Mesenchymal stem cell (in vitro differentiated cells and primary cell): Measurements from ENCODE around the gene MPL.
A peak's percentile ranks its signal among the peaks of the same experiment; 100 is the strongest.

Experiments
- DNase-seq: peaks from one replicate; pipeline ENCODE4 v3.0.0-alpha.2; 2013
- H2AFZ ChIP-seq: one replicate; pipeline ENCODE4 v1.6.1; 2013; ENCODE audit warnings: low read depth, mild to moderate bottlenecking, control low read depth, inconsistent platforms, low read length, moderate library complexity
- H2AK5ac ChIP-seq: 2 replicates; pipeline ENCODE4 v1.6.1; 2013; ENCODE audit warnings: low read length, moderate library complexity, mild to moderate bottlenecking, inconsistent platforms; ENCODE audit not compliant: severe bottlenecking
- H2BK120ac ChIP-seq: one replicate; pipeline ENCODE4 v1.6.1; 2013; ENCODE audit warnings: low read depth, mild to moderate bottlenecking, inconsistent platforms, low read length, moderate library complexity
- H2BK12ac ChIP-seq, 2 experiments: one replicate each; pipeline ENCODE4 v1.6.1; 2013; ENCODE audit warnings: inconsistent platforms in 2 of 2, low read length in 2 of 2, mild to moderate bottlenecking in 2 of 2, moderate library complexity in 2 of 2, control low read depth in 1 of 2
- H2BK15ac ChIP-seq: one replicate; pipeline ENCODE4 v1.6.1; 2013; ENCODE audit warnings: mild to moderate bottlenecking, low read depth, inconsistent platforms; ENCODE audit not compliant: poor library complexity, severe bottlenecking
- H2BK5ac ChIP-seq: 2 replicates; pipeline ENCODE4 v1.6.1; 2013; ENCODE audit warnings: low read depth, mild to moderate bottlenecking, low read length, control low read depth, inconsistent platforms; ENCODE audit not compliant: poor library complexity, severe bottlenecking
- H3K14ac ChIP-seq, 2 experiments: one replicate each; pipeline ENCODE4 v1.6.1; 2013; ENCODE audit warnings: inconsistent platforms in 2 of 2, low read length in 2 of 2, control low read depth in 1 of 2, mild to moderate bottlenecking in 1 of 2, moderate library complexity in 1 of 2
- H3K18ac ChIP-seq, 2 experiments: one replicate each; pipeline ENCODE4 v1.6.1; 2013; ENCODE audit warnings: inconsistent platforms in 2 of 2, low read length in 2 of 2, control low read depth in 1 of 2, low read depth in 1 of 2, mild to moderate bottlenecking in 1 of 2
- H3K23ac ChIP-seq, 2 experiments: one replicate each; pipeline ENCODE4 v1.6.1; 2013; ENCODE audit warnings: inconsistent platforms in 2 of 2, low read length in 2 of 2, mild to moderate bottlenecking in 2 of 2, moderate library complexity in 2 of 2, control low read depth in 1 of 2
- H3K27ac ChIP-seq: 2 replicates; pipeline ENCODE4 v1.5.1; 2013; ENCODE audit warnings: mild to moderate bottlenecking, moderate library complexity, low read length, control low read depth, inconsistent platforms; ENCODE audit not compliant: poor library complexity, severe bottlenecking
- H3K27me3 ChIP-seq, 2 experiments: 2 replicates each; pipeline versions ENCODE4 v1.6.1 to v1.7.0; 2013; ENCODE audit warnings: low read length in 2 of 2, mild to moderate bottlenecking in 2 of 2, moderate library complexity in 2 of 2, control low read depth in 1 of 2, inconsistent platforms in 1 of 2; ENCODE audit not compliant: control insufficient read depth in 1 of 2, insufficient read depth in 1 of 2
- H3K36me3 ChIP-seq, 2 experiments: 2 replicates each; pipeline versions ENCODE4 v1.6.1 to v1.7.0; 2013; ENCODE audit warnings: low read length in 2 of 2, control low read depth in 1 of 2, inconsistent platforms in 1 of 2, low read depth in 1 of 2, mild to moderate bottlenecking in 1 of 2; ENCODE audit not compliant: insufficient read depth in 2 of 2, control insufficient read depth in 1 of 2
- H3K4ac ChIP-seq, 2 experiments: one replicate each; pipeline ENCODE4 v1.6.1; 2013; ENCODE audit warnings: inconsistent platforms in 2 of 2, low read length in 2 of 2, mild to moderate bottlenecking in 2 of 2, moderate library complexity in 2 of 2, control low read depth in 1 of 2, low read depth in 1 of 2
- H3K4me1 ChIP-seq: 2 replicates; pipeline ENCODE4 v1.6.1; 2013; ENCODE audit warnings: low read depth, low read length, control low read depth; ENCODE audit not compliant: control insufficient read depth, insufficient read depth
- H3K4me2 ChIP-seq: 2 replicates; pipeline ENCODE4 v1.6.1; 2013; ENCODE audit warnings: low read length, mild to moderate bottlenecking, inconsistent platforms; ENCODE audit not compliant: poor library complexity, severe bottlenecking
- H3K4me3 ChIP-seq, 2 experiments: 2 replicates each; pipeline versions ENCODE4 v1.5.1 to v1.7.0; 2013; ENCODE audit warnings: low read length in 2 of 2, mild to moderate bottlenecking in 2 of 2, control low read depth in 1 of 2, low read depth in 1 of 2; ENCODE audit not compliant: insufficient read depth in 1 of 2
- H3K79me1 ChIP-seq: replicated peaks from 2 replicates; pipeline ENCODE4 v1.6.1; 2013; ENCODE audit warnings: mild to moderate bottlenecking, control low read depth, low read length, inconsistent platforms; ENCODE audit not compliant: poor library complexity, severe bottlenecking
- H3K9ac ChIP-seq: 2 replicates; pipeline ENCODE4 v1.7.0; 2013; ENCODE audit warnings: mild to moderate bottlenecking, low read length, moderate library complexity
- H3K9me3 ChIP-seq: 2 replicates; pipeline ENCODE4 v1.7.0; 2013; ENCODE audit warnings: mild to moderate bottlenecking, low read length; ENCODE audit not compliant: control insufficient read depth
- H4K8ac ChIP-seq: one replicate; pipeline ENCODE4 v1.6.1; 2013; ENCODE audit warnings: inconsistent platforms, mild to moderate bottlenecking, low read length, moderate library complexity
- H4K91ac ChIP-seq: one replicate; pipeline ENCODE4 v1.6.1; 2013; ENCODE audit warnings: mild to moderate bottlenecking, low read length, inconsistent platforms
- WGBS: methylation state at CpG from one replicate; pipeline ENCODE4 v1.1.7; 2013; ENCODE audit warnings: mixed read lengths; 5-methylcytosine and 5-hydroxymethylcytosine counted together

Gene MPL

DNA sequence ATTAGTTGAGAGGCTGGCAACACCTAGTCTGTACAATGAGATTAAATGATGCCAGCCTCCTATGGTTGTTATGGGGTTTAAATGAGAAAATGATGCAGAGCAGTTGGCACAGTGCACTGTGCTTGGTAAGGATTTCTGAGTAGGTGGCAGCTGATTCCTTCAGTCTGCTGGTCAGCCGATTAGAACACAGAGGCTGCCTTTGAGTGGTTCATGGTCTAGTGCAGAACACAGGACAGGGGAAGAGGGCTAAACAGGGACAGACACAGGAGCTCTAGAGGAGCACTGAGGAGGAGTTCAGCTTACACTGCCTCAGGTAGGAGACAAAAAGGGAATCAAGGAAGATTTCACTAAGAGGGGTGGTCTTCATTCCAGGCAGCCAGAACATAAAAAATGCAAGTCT, 35.4 kb upstream of the MPL start:
- Histone ChIP-seq H3K36me3 (no peaks in the 10 kb centered on the region), H3K4me3 (no peak overlapping the region), H2BK12ac (no peak overlapping the region), H4K91ac (no peak overlapping the region), H2BK15ac (no peak overlapping the region), H3K4me2 (no peak overlapping the region), H2AFZ (no peak overlapping the region), H3K18ac (no peak overlapping the region), H3K9ac (no peak overlapping the region), H3K27me3 (peaks cover 2 to 3% of the 10 kb centered on the region in 2 experiments), H3K9me3 (no peaks in the 10 kb centered on the region), H3K23ac (no peak overlapping the region), H3K27ac (no peak overlapping the region), H2BK5ac (no peak overlapping the region), H2BK120ac (no peak overlapping the region), H3K79me1 (no peaks in the 10 kb centered on the region), H2AK5ac (no peak overlapping the region), H4K8ac (no peak overlapping the region), H3K14ac (no peak overlapping the region), H3K4me1 (peaks cover under 1% of the 10 kb centered on the region), H3K4ac (no peak overlapping the region)
- WGBS = 100% methylated on average over 1 of the region's 1 CpG
- DNase-seq = no peak

DNA sequence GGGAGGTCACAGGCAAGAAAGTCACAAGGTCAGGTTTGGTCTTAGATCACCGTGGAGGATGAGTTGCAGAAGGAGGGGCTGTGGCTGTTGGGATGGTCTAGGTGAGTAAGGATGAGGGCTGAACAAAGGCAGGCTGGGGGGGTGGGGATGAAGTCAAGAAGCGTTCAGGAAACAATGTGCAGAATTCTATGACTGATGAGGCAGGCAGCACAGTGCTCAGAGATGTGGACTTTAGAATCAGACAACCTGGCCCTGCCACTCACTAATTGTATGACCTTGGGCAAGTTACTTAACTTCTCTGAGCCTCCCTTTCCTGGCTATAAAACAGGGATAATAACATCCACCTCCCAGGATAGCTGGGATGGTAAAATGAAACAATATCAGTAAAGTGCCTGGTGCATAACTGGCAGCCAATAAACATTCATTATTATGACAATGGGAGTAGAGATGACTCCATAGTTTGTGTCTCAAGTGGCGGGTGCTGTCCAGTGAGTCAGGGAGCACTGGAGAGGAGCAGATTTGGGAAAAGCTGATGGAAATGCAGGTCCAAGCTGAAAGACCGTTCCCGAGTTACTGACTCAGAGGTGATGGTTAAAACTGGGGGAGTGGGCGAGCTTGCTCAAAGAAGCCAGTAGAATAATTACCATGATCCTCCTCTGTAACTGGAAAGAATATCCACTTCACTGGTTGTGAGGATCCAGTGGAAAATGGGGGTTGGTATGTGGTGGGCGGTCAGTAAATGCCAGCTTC, 34.7 kb upstream of the MPL start:
- H3K14ac ChIP-seq = no peak overlapping the region

GRCh38 chr1:43303471-43304313, 33.9 kb upstream of the MPL start:
- no peak for DNase-seq
- Histone ChIP-seq H3K23ac (no peak overlapping the region), H3K4ac (no peak overlapping the region), H4K91ac (no peak overlapping the region), H2BK12ac (no peak overlapping the region), H2BK15ac (no peak overlapping the region), H3K27ac (no peak overlapping the region), H4K8ac (no peak overlapping the region), H3K27me3 (peaks cover 3 to 5% of the 10 kb centered on the region in 2 experiments), H3K36me3 (no peaks in the 10 kb centered on the region), H3K9me3 (no peaks in the 10 kb centered on the region), H3K4me3 (no peak overlapping the region), H3K4me1 (no peaks in the 10 kb centered on the region), H3K14ac (no peak overlapping the region), H3K79me1 (no peaks in the 10 kb centered on the region), H3K18ac (no peak overlapping the region), H2AFZ (no peak overlapping the region), H2BK5ac (no peak overlapping the region), H2AK5ac (no peak overlapping the region), H2BK120ac (no peak overlapping the region), H3K4me2 (no peak overlapping the region), H3K9ac (no peak overlapping the region)
- 83% methylated on average over 8 of the region's 8 CpGs for WGBS

More for the DNA sequence above, 34.7 kb upstream of the MPL start:
- no peak overlapping the region for H2AK5ac ChIP-seq
- H3K4me3 ChIP-seq = no peak overlapping the region
- no peak overlapping the region for H3K27ac ChIP-seq
- H3K23ac ChIP-seq = no peak overlapping the region
- H3K4me2 ChIP-seq = no peak overlapping the region
- no peaks in the 10 kb centered on the region for H3K36me3 ChIP-seq
- H2BK120ac ChIP-seq = no peak overlapping the region
- H3K4me1 ChIP-seq = no peaks in the 10 kb centered on the region
- no peak overlapping the region for H2AFZ ChIP-seq
- H3K79me1 ChIP-seq = no peaks in the 10 kb centered on the region
- no peak overlapping the region for H3K4ac ChIP-seq
- no peak overlapping the region for H3K9ac ChIP-seq
- no peaks in the 10 kb centered on the region for H3K9me3 ChIP-seq
- no peak overlapping the region for H4K8ac ChIP-seq
- H2BK5ac ChIP-seq = no peak overlapping the region
- no peak overlapping the region for H3K18ac ChIP-seq
- no peak overlapping the region for H2BK15ac ChIP-seq
- DNase-seq = no peak
- WGBS = 90% methylated on average over 6 of the region's 7 CpGs
- H2BK12ac ChIP-seq = no peak overlapping the region
- peaks cover 3 to 4% of the 10 kb centered on the region in 2 experiments for H3K27me3 ChIP-seq
- H4K91ac ChIP-seq = no peak overlapping the region

- H2BK15ac ChIP-seq = no peak overlapping the region
- H3K4me2 ChIP-seq = no peak overlapping the region
- H4K8ac ChIP-seq = no peak overlapping the region
- no peak overlapping the region for H3K4ac ChIP-seq
- H3K4me3 ChIP-seq = no peak overlapping the region
- no peak overlapping the region for H3K14ac ChIP-seq
- H2BK12ac ChIP-seq = no peak overlapping the region
- peaks cover 3 to 5% of the 10 kb centered on the region in 2 experiments for H3K27me3 ChIP-seq
- H2AFZ ChIP-seq = no peak overlapping the region
- no peak overlapping the region for H2BK5ac ChIP-seq
- no peak for DNase-seq
- WGBS = 69% methylated on average over 8 of the region's 8 CpGs
- no peak overlapping the region for H4K91ac ChIP-seq
- H3K4me1 ChIP-seq = peaks cover under 1% of the 10 kb centered on the region
- H2BK120ac ChIP-seq = no peak overlapping the region
- H3K18ac ChIP-seq = no peak overlapping the region
- no peak overlapping the region for H2AK5ac ChIP-seq
- no peaks in the 10 kb centered on the region for H3K36me3 ChIP-seq
- H3K27ac ChIP-seq = no peak overlapping the region
- no peak overlapping the region for H3K23ac ChIP-seq
- no peaks in the 10 kb centered on the region for H3K9me3 ChIP-seq
- no peaks in the 10 kb centered on the region for H3K79me1 ChIP-seq
- H3K9ac ChIP-seq = peak overlapping the region; percentile 17
Observed at GRCh38 chr1:43304314-43304681, 33.3 kb upstream of the MPL start.
